Gastrocnemius medialis (tissue), 4 donors: Measurements from ENCODE around the gene OBP2A.

Experiments
- POLR2A ChIP-seq, 2 donors: fragments of 450-650 bp; IDR thresholded peaks; one replicate each; pipeline ENCODE4 v1.6.1; 2017; ENCODE audit warnings: antibody characterized with exemption in 2 of 2, mild to moderate bottlenecking in 2 of 2, moderate library complexity in 2 of 2
- TF ChIP-seq, protein P1 (sequence below), 5 experiments: fragments of 450-650 bp in 3 of 5; fragments of 200-600 bp in 2 of 5; sonication (generic) in 2 of 5; IDR thresholded peaks in 4 of 5; conservative IDR thresholded peaks in 1 of 5; 1 replicate in 4 of 5; 2 replicates in 1 of 5; pipeline ENCODE4 v1.5.1; 2016 to 2019; ENCODE audit warnings: antibody characterized with exemption in 5 of 5, mild to moderate bottlenecking in 3 of 5, moderate library complexity in 3 of 5

DNA sequence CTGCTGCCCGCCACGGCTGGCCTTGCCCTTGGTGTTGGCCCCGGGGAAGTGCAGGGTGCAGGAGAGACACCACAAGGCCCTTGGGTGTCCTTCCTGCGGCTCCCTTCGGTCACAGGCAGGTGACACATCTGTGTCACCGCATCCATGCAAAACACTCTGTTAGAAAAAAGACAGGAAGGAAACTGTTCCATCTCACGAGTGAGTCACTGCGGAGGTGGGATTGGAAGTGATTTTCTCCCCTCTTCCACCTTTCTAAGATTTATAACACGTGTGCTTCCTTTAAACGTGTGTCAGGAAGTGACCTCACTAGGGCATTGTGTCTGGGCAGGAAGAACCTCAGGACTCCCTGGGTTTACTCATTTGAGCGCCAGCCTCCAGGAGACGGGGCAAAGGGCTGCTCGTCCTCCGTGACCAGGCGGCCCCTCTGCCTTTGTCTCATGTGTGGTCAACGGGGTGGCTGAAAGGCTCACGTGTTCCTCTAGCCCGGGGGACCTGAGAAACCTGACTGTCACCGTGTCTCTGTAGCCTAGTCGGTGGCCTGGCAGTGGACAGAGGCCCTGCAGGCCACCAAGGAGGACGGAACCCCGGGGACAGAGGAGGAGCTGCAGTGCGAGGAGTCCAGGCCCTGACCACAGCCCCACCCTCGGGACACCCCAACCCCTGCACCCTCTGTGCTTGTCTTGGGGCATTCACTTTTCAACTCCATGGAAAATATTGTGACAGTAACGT, 29.6 kb upstream of the OBP2A start:
- TF ChIP-seq, protein P1, sequence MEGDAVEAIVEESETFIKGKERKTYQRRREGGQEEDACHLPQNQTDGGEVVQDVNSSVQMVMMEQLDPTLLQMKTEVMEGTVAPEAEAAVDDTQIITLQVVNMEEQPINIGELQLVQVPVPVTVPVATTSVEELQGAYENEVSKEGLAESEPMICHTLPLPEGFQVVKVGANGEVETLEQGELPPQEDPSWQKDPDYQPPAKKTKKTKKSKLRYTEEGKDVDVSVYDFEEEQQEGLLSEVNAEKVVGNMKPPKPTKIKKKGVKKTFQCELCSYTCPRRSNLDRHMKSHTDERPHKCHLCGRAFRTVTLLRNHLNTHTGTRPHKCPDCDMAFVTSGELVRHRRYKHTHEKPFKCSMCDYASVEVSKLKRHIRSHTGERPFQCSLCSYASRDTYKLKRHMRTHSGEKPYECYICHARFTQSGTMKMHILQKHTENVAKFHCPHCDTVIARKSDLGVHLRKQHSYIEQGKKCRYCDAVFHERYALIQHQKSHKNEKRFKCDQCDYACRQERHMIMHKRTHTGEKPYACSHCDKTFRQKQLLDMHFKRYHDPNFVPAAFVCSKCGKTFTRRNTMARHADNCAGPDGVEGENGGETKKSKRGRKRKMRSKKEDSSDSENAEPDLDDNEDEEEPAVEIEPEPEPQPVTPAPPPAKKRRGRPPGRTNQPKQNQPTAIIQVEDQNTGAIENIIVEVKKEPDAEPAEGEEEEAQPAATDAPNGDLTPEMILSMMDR (IDR thresholded peaks at IDR 0.05 in 4 of 5, conservative IDR thresholded peaks at IDR 0.05 in 1 of 5): no peak
- TF ChIP-seq POLR2A (IDR thresholded peaks at IDR 0.05): no peak
